Left forelimb (tissue), 1 donor: ENCODE data around the gene BRD7.

ENCODE experiments used
- DNase-seq: peaks from one replicate; pipeline ENCODE4 v3.0.0-alpha.2; 2018; ENCODE audit warnings: low spot score

The BRD7 gene

DNA sequence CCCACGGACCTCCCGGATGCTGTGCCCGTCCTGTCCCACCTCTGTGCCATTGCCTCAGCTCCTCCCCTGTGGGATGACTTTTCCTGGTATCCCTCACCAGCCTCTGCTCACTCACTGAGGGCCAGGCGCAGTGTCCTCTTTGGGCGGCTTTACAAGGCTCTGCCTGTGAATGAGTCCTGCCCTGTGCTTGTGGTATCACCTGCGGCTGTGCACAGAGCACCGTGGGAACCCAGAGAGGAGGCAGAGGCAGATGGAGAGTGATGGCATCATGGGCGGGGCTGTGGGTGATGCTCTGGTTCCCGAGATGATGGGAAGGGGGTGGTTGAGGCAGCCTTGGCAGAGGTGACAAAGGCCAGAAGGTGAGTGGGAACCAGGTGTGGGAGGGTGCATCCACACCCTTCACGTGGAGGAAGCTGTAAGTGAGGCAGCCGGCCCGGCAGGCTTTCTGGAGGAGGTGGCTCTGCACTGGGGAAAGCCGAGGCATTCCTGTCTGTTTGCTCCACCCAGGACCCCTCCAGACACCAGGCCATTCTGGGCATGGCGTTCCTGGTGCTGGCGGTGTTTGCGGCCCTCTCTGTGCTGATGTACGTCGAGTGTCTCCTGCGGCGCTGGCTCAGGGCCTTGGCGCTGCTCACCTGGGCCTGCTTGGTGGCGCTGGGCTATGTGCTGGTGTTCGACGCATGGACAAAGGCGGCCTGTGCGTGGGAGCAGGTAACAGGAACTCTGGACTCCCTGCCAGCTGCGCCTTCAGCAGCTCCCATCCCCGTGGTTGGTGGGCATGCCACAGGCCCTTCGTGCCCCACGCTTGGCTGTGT, 78.6 kb downstream of the BRD7 start:
- no peak for DNase-seq

DNA sequence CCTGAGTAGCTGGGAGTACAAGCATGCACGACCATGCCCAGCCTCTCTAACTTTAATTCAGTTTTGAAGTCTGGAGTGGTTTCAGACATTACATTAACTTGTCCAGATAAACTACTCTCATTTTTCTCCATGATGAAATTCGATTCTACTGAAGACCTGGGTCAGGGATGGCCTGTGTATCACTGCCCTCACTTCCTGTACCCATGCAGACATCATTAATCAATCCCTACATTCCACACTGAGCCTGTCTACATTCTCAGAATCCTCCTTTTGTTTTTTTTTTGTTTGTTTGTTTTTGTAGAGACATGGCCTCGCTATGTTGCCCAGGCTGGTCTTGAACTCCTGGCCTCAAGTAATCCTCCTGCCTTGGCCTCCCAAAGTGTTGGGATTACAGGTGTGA, 79.9 kb downstream of the BRD7 start:
- DNase-seq, result no peak

DNA sequence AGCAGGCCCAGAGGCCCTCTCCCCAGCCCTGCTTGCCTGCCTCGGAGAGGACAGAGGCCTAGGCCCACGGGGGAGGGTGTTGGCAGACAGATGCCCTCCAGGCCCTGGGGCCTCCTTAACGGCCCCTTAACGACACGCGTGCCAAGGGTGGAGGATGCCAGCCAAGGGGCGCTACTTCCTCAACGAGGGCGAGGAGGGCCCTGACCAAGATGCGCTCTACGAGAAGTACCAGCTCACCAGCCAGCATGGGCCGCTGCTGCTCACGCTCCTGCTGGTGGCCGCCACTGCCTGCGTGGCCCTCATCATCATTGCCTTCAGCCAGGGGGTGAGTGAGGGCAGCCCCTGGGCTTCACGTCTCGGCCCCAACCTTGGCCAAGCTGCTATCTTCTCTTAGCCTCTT, 80.8 kb downstream of the BRD7 start:
- no peak for DNase-seq

DNA sequence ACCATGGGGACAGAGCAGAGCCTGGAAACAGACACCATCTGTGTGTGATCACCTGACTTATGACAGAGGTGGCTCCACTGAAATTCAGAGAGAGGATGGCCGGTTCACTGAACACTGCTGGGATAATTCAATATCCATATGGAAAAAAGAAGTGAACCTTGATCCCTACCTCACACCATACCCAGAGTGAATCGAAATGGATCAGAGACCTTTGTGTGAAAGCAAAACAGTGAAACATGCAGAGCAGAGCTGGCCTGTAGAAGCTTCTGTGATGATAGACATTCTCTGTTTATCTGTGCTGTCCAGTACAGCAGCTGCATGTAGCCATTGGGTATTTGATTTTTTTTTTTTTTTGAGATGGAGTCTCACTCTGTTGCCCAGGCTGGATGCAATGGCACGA, 82.1 kb downstream of the BRD7 start:
- no peak for DNase-seq

DNA sequence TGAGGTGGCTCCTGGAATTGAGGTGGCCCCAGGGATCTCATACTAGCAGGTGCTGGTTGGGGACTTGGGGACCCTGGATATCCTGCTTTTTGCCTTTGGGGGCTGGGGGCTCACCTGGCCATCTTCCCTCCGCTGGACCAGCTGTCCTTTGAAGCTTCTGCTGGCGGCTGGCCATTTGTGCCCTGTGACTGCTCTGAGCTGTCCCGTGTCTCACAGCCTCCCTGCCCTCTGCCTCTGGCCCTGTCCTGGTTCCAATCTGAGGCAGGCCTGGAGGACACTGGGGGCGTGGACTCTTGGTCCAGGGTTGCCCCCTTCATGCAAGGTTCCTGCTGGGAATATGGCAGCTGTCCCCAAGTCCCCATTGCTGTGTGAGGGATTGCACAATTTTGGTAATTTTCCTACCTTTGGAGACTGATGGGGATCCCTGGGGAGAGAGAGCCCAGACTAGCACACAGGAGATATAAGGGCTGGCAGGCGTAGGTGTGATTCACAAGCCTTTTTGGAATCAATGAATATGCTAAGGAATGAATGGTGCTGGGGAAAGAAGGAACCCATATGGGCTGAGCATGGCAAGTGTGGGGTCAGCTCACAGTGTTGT, 83.3 kb downstream of the BRD7 start:
- DNase-seq, result no peak

DNA sequence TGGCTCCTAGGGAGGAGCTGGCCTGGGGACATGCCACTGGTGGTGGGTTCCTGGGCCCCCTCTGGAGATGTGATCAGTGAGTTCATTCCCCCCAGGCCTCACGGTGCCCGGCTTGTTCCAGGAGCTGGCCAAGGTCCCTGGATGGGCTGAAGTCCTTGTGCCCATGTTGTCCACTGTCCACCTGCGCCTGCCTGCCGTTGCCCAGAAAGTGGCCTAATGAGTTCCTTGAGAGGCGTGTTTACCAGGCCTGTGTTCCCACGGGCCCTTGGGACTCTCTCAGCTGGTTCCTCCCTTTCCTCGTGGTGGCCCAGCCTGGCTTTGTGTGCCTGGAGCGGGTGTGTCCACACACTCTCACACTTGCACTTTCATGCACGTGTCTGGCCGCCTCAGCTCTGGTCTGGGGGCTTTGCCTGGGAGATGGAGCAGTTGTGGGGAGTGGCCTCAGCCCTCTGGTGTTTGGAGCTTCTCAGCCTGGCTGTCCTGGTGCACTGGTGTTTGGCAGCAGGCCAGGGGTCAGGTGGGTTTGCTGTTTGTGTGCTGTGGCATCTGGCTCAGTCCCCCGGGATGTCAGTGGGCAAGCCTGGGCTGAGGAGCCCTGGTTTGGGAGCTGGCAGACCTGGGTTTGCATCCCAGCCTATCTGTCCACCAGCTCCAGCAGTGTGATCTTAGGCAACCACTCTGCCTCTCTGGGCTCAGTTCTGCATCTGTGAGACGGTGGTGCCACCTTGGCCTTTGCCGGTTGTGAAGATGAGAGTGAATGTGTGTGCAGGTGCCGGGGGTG, 84.5 kb downstream of the BRD7 start:
- no peak for DNase-seq

DNA sequence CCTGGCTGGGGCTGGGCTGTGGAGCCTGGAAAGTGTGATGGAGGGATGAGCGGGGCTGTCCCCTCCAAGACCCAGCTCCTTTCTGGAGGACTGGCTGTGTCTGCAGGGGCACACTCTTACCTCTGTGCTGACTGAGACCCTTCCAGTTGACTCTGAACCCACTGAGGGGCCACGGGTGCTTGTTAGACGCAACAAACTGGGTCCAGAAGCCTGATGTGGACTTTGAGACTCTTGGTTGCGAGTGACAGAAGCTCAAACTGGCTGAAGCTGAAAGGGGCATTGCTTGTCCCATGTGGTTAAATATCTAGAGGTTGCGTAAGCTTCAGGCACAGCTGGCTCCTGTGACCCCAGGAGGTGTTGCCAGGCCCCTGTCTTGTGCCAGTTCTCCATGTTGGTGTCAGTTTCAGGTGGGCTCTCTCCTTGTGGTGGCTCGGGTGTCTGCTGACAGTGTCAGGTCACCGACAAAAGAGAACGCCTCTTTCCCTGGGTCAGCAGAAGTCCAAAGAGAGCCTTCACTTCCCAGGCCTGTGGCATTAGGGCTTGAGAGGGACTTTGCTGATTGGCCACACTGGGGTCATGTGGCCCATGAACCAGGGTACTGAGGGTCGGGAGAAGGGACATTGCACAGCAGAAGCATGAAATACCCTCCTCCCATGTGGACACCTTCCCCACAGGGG, 85.7 kb downstream of the BRD7 start:
- DNase-seq, result no peak

DNA sequence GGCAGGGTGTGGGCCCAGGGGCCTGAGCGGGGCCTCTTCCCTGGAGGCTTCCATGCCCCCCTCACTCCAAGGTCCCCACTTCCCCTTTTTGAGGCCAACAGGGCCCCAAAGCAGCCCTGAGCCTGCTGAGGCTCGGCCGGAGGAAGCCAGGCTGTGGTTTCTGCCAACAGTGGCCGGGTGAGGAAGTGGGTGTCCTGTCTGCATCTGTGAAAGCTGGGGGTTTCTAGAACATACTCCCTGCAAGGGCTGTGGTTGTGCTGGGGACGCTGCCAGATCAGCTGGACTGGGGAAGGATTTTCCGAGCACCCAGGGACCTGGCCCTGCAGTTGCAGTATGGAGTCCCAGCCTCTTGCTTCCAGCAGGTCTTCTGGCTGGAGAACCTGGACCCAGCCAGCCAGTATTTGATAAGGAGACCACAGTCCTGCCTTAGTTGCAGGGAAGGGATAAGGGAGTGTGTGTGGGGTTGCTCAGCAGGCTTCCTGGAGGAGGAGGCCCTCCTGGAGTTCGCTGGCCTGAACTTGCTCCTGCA, 86.7 kb downstream of the BRD7 start:
- no peak for DNase-seq

DNA sequence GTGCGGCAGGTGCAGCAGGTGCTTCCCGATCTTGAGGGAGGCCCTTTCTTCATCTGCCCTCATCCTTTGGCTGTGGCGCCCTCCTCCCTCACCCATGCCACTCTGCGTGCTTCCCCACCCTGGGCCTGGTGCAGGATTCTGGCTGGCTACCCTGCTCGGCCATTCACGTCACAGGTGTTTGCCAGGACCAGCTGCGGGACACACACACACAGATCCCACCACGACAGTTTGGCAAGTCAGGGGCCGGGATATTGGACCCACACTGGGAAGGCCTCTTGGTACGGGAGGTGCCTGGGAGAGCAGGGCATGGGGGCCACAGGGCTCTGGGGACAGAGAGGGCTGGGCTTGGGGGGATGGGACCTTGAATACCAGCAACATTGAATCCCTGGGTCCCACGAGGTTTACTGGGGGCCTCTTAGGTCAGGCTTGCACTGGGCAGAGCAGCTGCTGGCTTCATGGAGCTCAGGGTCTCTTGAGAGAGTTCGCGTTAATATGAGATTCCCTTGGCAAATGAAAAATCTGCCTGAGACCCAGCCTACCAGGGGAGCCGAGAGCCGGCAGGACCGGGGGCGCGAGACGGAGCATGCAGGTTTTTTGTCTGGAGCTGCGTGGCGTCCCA, 87.3 kb downstream of the BRD7 start:
- DNase-seq, result no peak

DNA sequence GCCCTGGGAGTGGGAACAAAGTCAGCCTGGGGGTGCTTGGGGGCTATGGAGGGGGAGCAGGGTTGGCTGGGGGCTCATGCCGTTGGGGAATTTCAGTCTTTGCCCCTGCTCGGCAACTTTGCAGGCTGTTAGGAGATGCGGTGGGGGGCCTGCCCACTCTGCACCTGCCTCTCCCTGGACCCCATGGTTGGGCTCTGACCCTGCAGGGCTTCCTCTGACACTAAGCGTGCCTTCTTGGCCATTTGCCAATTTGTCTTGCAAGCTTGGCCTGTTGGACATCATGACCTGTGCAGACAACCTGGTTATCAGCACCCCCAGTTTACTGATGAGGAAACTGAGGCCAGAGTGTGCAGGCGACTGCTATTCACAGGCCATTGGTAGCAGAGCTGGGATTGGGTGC, 87.9 kb downstream of the BRD7 start:
- DNase-seq, result no peak

DNA sequence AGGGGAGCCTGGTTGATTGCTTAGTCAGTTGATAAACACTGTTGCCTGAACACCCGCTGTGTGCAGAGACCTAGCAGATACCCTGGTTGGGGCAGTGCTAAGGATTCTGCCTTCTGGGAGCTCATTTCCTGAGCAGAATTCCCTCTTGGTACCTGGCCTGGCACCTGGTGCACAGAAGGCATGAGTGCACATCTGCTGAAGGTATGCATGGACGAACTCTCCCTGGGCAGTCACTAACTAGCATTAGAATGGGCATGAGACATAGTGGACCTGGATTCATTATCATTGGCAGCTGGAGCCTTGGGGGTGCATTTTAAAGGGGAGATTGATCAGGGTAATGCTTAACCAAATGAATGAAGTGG, 89.3 kb downstream of the BRD7 start:
- no peak for DNase-seq

DNA sequence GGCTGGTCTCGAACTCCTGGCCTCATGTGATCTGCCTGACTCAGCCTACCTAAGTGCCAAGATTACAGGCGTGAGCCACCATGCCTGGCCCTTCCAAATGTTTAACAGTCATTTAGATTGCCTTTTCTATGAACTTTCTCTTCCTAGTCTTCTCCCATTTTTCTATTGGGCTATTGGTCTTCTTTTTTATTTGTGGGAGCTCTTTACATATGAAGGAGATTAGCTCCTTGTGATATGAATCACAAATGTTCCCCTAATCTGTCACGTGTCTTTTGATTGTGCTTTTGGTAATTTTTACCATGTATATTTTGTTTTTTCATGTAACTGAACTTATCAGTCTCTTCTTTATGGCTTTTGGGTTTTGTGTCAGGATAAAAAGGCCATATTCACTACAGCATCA, 90.5 kb downstream of the BRD7 start:
- DNase-seq, result no peak

DNA sequence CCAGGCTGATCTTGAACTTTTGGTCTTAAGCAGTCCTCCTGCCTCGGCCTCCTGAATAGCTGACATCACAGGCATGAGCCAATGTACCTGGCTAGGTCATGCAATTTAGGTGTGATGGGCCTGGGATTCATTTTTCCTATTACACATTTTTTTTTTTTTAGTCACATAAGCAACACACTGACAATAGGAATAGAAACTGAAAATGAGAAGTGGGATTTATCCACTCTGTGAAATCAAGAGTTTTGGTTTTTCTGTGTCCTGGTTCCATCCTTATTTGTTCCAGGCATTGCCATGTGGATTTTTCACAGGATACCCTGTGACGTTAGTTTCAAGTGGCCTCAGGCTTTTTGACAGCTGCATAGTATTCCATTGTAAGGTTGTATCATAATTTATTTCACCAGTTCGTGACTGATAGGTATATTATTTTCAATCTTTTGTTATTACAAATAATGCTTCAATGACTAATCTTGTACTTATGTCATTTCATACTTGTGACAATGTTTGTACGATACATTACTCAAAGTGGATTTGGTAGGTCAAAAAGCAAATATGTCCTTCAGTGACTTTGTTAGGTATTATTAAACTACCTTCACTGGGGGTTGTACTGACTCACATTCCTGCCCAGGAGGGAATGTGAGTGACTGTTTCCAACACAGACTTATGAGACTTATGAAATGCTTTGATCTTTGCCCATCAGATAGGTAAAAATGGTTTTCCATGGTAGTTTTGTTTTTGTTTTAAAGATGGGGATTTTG, 91.8 kb downstream of the BRD7 start:
- DNase-seq, result no peak

DNA sequence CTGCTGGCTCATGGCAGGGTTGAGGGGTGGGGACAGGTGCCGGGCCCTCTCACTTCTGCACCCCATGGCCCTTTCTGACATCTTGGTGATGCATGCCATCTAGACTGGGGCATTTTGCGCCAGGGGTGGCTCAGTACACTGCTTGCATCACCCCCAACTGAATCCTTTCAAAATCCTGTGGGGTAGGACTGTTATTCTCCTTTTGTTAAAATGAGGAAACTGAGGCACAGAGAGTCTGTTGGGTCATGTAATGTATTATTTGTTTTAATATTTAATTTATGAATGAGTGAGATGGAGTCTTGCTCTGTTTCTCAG, 92.5 kb downstream of the BRD7 start:
- no peak for DNase-seq

DNA sequence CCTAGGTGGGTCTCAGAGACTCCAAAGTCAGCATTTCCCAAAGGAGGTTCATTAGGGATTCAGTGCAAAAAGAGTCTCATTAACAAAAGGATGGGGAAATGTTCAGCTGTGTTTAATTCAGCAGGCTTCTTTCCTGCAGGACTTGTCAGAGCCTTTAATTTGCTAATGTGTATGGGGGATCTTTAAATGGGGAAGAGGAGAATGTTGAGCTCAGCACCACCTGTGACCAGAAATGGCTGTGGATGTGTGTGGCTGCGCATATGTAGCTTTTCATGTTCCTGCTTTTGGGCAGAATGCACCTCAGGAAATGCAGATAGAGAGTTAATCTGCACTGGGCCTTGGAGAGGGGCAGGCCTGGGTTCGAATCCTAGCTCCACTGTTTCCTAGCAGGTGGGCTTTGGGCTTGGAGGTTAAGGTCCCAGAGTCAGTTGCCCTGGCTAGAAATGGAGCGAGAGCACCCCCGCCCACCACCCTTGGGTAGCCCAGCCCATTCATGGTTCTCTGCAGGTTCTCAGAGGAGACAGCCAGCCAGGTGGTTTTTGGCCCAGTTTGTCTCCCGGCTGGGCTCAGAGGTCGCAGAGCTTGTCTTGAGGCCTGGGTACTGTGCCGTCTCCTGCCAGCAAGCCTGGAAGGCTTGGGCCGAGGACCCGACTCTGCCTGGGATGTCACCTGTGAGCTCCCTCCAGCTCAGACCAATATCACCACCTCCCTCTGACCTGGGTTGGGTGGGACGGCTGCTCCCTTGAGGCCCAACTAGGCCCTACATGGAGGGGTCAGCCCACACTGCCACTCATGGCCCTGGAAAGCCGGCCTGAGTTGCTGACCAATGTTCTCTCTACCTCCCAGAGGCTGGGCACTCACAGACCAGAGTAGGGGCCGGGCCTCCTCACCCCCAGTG, 93.1 kb downstream of the BRD7 start:
- DNase-seq, result no peak

DNA sequence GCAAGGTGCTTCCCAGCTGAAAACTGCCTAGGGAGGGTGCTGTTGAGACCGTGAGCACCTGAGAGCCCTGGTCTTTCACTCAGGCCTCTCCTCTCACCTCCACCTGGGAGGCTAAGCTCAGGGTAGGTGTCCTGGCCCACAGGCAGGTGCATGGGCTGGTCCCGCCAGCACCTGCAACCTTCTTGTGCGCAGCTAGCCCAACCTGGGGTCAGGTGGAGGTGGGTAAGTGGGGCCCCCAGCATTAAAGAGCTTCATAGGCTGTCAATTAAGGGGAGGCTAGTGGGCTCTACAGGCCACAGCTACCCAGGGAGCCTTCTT, 93.7 kb downstream of the BRD7 start:
- DNase-seq, result no peak

DNA sequence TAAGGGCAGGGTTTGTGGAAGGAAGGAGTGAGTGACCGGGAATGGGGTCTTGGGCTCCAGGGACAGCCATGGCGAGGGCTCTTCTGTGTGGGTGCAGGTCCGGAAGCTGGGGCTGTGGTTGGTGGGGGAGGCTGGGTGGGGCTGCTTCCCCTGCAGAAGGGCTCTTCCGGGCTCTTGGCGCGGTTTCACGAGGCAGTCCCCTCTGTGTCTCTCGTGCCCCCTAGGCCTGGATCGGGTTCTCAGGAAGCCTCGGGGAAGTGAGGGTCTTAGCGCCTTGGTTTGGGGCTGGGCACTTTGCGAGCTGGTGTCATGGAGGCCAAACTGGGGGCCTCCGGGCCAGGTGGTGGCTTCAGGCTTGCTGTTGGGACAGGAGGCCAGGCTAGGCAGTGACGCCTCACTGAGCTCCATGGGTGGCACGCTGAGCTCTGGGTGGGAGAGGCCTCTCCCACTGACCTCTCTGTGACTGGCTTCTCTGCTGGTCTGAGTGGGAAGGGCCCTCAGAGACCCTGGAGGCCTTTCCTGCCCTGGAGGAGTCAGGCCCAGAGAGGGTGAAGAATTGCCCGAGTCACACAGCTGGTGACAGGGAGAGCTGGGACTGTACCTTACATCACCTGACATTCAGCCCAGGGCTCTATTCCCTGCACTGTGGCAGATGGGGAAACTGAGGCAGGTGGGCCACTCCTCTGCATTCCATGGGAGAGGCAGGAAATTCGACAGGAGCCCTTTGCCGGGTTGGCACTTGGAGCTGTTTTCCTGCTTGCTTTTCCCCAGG, 94.3 kb downstream of the BRD7 start:
- no peak for DNase-seq

DNA sequence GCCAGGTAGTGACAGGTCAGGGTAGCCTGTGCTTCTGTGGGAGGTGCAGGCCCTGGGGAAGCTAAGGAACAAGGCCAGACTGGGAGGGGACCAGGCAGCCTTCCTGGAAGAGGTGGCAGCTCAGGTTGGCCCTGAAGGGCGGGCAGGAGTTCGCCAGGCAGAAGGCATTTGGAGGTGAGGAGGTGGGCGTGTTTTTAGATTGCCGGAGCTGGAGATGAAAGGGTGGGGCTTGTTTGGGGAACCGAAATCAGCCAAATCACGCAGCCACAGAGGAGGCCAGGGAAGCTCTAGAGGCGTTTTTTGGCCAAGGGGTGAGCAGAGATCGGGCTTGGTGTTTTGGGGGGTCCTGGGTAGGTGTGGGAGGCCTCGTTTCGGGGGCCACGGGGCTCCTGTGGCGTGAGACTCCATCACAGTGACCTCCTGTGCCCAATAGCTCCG, 94.9 kb downstream of the BRD7 start:
- no peak for DNase-seq

DNA sequence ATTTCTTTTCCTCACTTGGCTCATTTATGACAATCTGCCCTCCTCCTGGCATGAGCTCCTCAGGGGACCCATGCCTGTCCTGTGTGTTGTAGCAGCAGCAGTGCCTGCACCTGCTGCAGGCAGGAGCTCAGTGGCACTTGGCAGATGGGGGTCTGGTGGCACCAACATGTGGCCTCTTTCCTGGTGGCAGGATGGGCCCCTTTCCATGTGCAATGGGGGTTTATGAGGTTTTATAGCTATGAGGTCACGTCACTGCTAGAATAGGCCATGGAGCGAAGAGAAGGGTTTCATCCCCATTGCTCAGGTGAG, 95.5 kb downstream of the BRD7 start:
- no peak for DNase-seq
